NCI-H82 (cell line): Measurements from ENCODE around the gene ZNF469.
"Not testable (repeated sequence)": the region's sequence is repeated elsewhere in the genome, so short reads cannot be mapped to it uniquely, and the experiment has no call there.

Experiments used
- DNase-seq: peaks from one replicate; lab custom pipeline; 2025; lab: John Stamatoyannopoulos, UW

Gene ZNF469

GRCh38 chr16:88393571-88393970, 10.8 kb downstream of the ZNF469 start:
- no peak for DNase-seq

DNA sequence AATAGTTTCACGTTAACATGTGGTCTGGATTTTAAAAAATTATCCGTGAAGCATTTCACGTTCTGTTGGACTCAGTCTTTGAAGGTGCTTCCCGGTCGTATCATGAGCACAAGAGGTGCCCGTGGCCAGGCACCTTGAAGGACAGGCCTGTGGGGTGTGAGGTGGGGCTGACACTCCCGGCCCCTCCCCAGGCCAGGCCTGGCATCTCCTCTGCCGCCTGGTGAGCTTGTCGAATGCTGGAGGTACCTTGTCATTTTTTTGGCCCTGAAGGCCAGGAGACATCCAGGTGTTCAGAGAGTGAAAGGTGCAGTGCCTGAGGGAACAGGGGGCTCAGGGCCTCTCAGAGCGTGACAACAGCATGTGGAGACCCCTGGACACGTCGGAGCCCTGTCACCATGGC, 11.7 kb downstream of the ZNF469 start:
- no peak for DNase-seq

DNA sequence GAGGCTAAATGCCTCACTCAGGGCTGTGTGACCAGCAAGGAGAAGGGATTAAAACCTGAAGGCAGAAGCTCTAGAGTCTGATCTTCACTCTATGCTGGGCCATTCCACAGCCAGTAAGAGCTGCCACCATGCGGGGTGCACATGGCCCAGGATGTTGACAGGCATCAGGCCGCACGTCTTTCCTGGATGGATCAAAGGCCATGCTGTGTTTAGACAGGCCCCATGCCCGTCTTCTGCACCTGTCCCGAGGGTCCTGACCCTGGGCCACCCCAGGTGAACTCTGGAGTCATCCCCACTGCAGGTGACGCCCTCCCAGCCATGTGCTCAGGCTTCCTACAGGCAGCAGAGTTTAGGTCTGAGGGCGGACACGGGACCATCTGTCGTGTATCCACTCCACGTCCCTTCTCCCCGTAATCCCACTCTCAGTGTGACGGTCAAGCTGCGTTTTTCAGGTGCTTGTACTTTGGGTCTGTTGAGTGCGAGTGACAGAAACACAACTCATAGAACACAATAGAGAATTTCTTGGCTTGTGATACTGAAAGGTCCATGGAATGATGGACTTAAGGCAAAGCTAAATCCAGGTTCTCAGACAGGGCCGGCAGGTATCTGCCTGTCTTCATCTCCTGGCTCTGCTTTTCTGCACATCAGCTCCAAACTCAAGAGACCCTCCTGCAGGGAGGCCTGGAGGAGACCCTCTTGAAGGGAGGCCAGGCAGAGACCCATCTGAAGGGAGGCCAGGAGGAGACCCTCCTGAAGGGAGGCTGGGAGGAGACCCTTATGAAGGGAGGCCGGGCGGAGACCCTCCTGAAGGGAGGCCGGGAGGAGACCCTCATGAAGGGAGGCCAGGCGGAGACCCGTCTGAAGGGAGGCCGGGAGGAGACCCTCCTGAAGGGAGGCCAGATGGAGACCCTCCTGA, 13.2 kb downstream of the ZNF469 start:
- DNase-seq: no peak

- no peak for DNase-seq
These were observed 15.6 kb downstream of the ZNF469 start for GRCh38 chr16:88398170-88398873.

- DNase-seq: no peak
These were observed 16.1 kb downstream of the ZNF469 start for GRCh38 chr16:88398874-88399178.

DNA sequence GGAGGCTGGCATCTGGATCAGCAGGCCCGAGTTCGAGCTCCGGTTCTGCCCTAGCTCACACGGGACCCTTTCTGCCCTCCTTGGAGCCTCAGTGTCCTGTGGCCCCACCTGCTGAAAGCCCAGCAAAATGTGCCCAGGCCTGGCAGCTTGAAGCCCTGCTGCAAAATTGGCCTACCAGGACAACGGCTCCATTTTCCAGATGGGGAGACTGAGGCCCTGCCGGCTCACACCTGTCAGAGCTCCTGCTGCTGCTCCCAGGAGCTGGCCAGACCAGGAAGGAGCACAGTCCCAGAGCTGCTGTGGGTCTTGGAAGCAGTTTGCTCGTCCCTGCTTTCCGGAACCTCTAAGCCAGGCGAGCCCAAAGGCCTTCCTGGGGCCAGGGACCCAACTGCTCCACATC, 17.4 kb downstream of the ZNF469 start:
- no peak for DNase-seq

DNA sequence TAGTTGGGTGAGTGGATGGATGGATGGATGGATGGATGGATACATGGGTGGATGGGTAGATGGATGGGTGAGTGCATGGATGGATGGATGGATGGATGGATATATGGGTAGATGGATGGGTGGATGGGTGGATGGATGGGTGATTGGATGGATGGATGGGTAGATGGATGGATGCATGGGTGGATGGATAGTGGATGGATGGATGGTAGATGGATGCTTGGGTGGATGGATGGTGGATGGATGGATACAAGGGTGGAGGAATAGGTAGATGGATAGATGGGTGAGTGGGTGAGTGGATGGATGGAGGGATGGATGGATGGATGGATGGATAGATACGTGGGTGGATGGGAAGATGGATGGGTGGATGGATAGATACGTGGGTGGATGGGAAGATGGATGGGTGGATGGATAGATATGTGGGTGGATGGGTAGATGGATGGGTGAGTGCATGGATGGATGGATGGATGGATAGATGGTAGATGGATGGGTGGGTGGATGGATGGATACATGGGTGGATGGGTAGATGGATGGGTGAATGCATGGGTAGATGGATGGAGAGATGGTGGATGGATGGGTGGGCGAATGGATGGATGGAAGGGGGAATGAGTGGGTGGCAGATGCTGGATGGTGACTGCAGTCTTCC, 19.0 kb downstream of the ZNF469 start:
- DNase-seq: no peak

DNA sequence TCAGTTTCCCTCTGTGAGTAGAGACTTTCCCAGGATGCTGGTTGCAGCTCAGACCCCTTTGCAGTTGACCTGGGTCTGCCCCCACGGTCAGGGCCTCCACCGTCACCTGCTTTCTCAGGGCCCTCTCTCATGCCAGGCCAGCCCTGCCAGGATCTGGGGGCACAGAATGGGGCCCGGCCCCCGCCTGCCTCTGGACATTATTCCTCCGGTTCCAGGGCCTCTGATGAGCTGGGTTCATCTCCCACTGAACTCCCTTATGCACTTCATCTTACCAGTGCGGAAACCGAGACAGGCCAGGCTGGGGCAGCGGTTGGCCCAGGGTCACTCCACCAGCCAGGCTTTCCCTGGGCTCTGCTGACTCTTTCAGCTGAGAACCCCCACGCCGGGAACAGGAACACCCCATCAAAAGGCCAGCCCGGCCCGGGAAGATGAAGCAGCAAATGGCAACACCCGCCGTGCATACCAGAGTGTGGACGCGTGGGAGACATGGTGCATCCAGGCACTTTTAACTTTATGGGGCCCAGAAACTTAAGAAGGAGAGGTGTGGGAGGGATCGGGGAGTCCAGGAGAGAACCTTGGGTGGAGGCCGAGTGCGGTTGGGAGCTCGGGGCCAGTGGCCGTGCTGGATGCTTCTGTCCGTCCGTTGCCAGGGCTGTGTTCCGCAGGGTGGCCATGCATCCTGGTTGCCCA, 19.9 kb downstream of the ZNF469 start:
- no peak for DNase-seq

GRCh38 chr16:88403794-88404581, 21.2 kb downstream of the ZNF469 start:
- DNase-seq: no peak

- no peak for DNase-seq
These were observed 22.0 kb downstream of the ZNF469 start for GRCh38 chr16:88404769-88405168.

GRCh38 chr16:88405216-88406060, 22.7 kb downstream of the ZNF469 start:
- DNase-seq: no peak

GRCh38 chr16:88406096-88407041, 23.6 kb downstream of the ZNF469 start:
- DNase-seq: no peak

- DNase-seq: no peak
These were observed 24.3 kb downstream of the ZNF469 start for GRCh38 chr16:88407042-88407420.

- DNase-seq: no peak
These were observed 25.0 kb downstream of the ZNF469 start for GRCh38 chr16:88407807-88408206.

DNA sequence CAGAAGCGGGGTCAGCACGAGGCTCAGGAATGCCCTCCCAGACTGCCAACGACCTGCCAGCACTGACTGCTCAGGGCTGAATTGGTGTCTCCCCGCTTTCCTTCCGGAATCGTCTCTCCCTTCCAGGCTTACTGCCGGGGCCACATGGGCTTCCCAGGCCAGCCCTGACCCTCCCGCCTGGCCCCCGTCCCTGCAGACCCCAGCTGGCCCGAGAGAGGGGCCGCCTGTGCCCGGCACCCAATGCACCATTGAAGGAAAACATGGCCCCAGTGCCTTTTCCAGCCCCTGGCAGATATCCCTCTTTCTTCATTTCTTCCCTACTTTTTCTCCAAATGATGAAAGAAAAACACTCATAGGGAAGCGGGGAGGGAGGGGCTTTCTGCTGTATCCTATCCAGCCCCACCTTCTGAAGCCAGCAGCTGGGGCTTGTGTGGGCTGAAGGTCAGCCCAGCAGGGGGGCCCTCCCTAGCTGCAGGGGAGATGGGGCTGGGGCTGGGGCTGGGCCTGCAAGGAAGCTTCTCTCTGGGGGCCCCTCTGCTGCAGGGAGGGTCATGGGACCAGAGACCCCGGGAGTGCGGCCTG, 25.9 kb downstream of the ZNF469 start:
- DNase-seq: no peak

DNA sequence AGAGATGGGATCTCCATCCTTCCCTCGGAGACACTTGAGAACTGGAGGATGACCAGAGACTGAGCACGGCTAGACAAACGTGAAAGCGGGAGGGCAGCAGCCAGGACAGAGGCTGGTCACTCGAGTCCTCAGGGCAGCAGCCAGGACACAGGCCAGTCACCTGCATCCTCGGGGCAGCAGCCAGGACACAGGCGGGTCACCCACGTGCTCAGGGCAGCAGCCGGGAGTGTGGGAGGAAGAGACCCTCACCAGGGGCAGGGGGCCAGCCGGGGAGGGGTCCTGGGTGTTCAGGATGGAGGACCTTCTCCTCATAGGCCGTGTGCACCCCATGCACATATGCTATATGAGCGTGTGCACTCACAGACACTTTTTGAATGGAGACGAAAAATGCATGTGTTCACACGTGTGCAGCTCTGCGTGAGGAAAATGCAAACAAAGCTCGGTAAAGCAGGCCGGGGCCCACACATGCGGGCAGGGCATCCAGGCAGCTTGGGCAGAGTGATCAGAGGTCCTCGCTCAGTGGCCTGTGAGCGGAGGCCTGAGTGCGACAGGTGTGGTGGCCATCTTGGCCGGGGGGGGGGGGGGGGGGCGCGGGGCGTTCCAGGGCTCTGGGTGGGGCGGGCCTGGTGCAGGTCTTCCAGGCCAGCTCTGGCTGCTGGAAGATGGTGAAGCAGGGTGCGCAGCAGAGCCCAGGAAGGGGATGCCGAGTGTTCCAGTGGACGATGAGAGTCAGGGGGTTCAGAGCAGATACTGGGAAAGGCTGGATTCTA, 26.7 kb downstream of the ZNF469 start:
- no peak for DNase-seq

- DNase-seq: not testable (repeated sequence)
These were observed 27.7 kb downstream of the ZNF469 start for GRCh38 chr16:88410297-88410968.
